Body of pancreas (tissue), 4 donors: ENCODE data around the gene MFAP2. TPM values are rescaled to one million over a fixed set of nuclear protein-coding genes. Genes with fewer than 3 reads are reported as not detected.

Source experiments
- ATAC-seq: fragments of 150-250 bp; one replicate; pipeline ENCODE4 v1.9.1; 2016
- DNase-seq, 4 donors: peaks; one replicate each; pipeline ENCODE4 v3.0.0-alpha.2; 2019
- H3K27ac ChIP-seq, 4 donors: fragments of 200-600 bp; sonication (generic); 1 replicate in 3 of 4; 2 replicates in 1 of 4; pipeline versions ENCODE4 v1.5.1 to v1.6.1; 2016 to 2019; ENCODE audit warnings: mild to moderate bottlenecking in 1 of 4, mixed read lengths in 1 of 4, moderate library complexity in 1 of 4
- H3K27me3 ChIP-seq, 2 donors: fragments of 200-600 bp; sonication (generic); one replicate each; pipeline ENCODE4 v1.6.0; 2016; ENCODE audit warnings: mild to moderate bottlenecking in 1 of 2
- H3K36me3 ChIP-seq, 2 donors: fragments of 200-600 bp; sonication (generic); replicated peaks in 1 of 2; 2 replicates each; pipeline ENCODE4 v1.5.1; 2016; ENCODE audit warnings: low read depth in 2 of 2; ENCODE audit not compliant: insufficient read depth in 1 of 2
- H3K4me1 ChIP-seq: fragments of 200-600 bp; sonication (generic); one replicate; pipeline ENCODE4 v1.6.0; 2016
- H3K4me3 ChIP-seq, 2 donors: fragments of 200-600 bp; sonication (generic); 1 replicate in 1 of 2; 2 replicates in 1 of 2; pipeline ENCODE4 v1.5.1; 2016 to 2019
- H3K9me3 ChIP-seq, 3 donors: fragments of 200-600 bp; sonication (generic); 1 replicate in 2 of 3; 2 replicates in 1 of 3; pipeline ENCODE4 v1.5.1; 2016
- CTCF ChIP-seq, 7 experiments: fragments of 450-650 bp in 4 of 7; fragments of 200-600 bp in 3 of 7; sonication (generic) in 3 of 7; IDR thresholded peaks; one replicate each; pipeline ENCODE4 v1.5.1; 2016 to 2019; ENCODE audit warnings: antibody characterized with exemption in 7 of 7
- POLR2A ChIP-seq, 3 donors: fragments of 450-650 bp; IDR thresholded peaks; one replicate each; pipeline ENCODE4 v1.6.1; 2016; ENCODE audit warnings: antibody characterized with exemption in 3 of 3, mild to moderate bottlenecking in 2 of 3
- WGBS, 2 donors: methylation state at CpG; one replicate each; pipeline ENCODE4 v1.1.5; 2017; 5-methylcytosine and 5-hydroxymethylcytosine counted together
- intact Hi-C: fragments of 100-400 bp; cut with DNase I; formaldehyde crosslinking; loops from one replicate; pipeline ENCODE4 v1.15.1; 2023
- total RNA-seq, 2 donors: library from RNA; depleted of rRNA; stranded (reverse); fragments of >200 nt; gene quantifications; one replicate each; pipeline ENCODE4 v1.1.0, GENCODE V29; 2016

The MFAP2 gene
- total RNA-seq, 2 donors from 2014 or later: 1.3 to 13.5 TPM

GRCh38 chr1:16979475-16980327 is 719 bp downstream of the MFAP2 start:
- intact Hi-C loops: loop anchor here (10.0 kb wide), 1 partner anchor 45 kb away; no protein-coding TSS in a partner anchor
- DNase-seq: peak in 1 of 4 donors; percentile 19
- ATAC-seq: no peak

DNA sequence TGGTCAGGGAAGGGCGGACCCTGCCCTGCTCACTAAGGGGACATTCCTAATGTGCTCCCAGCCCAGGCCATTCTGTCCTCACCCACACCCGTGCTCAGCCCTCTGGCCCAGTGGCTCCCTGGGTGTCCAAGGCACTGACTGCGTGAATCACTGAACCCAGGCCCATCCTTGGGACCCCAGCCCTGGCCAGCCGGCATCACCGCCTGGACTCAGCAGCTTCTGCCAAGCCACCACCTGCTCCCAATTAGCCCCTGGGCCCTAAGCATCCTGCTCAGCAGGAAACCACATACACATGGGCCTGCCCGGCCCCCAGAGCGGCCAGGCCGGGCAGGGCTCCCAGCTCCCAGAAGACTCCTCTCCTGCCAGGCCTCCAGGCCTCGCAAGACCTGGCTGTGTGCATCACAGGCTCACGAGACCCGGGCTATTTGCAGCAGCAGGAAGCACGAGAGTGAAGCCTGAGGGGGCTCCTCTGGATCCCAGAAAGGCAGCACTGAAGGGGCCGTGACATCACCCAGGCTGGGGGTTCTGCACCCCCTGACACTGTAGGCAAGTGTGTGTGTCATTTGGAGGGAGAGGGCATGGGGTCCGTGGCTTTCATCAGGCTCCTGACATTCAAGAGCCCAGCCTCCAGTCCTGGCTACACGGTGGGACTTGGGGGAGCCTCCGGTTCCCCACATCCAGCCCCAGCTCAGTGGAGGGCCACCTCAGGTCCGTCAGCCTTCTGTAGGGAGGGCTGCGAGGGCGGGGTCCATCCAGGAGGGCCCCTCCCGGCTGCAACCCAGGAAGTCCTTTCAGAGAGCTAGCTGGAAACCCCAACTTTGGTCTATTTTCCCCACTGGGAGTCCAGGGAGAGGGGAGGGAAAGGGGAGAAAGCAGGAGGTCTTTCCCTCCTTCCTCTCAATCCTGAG is 1.6 kb downstream of the MFAP2 start:
- ATAC-seq: no peak
- TF ChIP-seq CTCF (IDR thresholded peaks at IDR 0.05) (no peak), POLR2A (IDR thresholded peaks at IDR 0.05) (no peak)
- peak in 3 of 4 donors; percentile 13 to 45 (median 28) for DNase-seq
- no peaks in the 10 kb centered on the region for H3K9me3 ChIP-seq
- no peak overlapping the region for H3K27ac ChIP-seq
- H3K36me3 ChIP-seq: no peaks in the 10 kb centered on the region
- H3K4me1 ChIP-seq: peaks cover 6% of the 10 kb centered on the region
- WGBS, 2 donors: 72 to 100% methylated on average over 4 to 19 of the region's 20 CpGs
- intact Hi-C loops: loop anchor here (10.0 kb wide), 1 partner anchor 46 kb away; no protein-coding TSS in a partner anchor
- H3K27me3 ChIP-seq: no peaks in the 10 kb centered on the region
- H3K4me3 ChIP-seq: no peak overlapping the region

More at GRCh38 chr1:16979475-16980327, 719 bp downstream of the MFAP2 start:
- Histone ChIP-seq H3K27me3 (no peaks in the 10 kb centered on the region), H3K27ac (peak overlapping the region in 1 of 4 donors; percentile 50), H3K9me3 (no peaks in the 10 kb centered on the region), H3K4me3 (peak overlapping the region; percentile 5 to 15), H3K4me1 (peaks cover 6% of the 10 kb centered on the region), H3K36me3 (no peaks in the 10 kb centered on the region)
- TF ChIP-seq POLR2A (IDR thresholded peaks at IDR 0.05) (no peak), CTCF (IDR thresholded peaks at IDR 0.05) (no peak)
- 25 to 52% methylated on average over 24 to 44 of the region's 44 CpGs for WGBS, 2 donors

DNA sequence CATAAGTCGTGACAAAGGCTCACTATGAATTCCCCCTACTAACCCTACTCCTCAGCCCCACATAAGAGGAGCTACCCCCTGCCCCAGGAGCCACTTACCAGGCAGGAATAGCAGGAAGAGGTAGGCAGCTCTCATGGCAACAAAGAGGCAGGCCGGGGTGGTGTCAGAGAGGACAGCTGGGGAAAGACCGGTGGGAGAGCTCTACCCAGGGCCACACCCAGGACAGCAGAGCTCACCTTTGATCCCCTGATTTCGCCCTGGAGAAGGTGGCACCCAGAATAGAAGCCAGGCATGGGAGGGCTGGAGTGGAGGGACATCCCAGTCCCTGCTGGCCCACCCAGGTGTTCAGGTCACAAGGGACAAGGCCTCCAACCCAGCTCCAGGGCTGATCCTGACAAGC is 2.3 kb downstream of the MFAP2 start:
- no peak for ATAC-seq
- no peak overlapping the region for H3K4me3 ChIP-seq
- no peak overlapping the region for H3K27ac ChIP-seq
- H3K36me3 ChIP-seq: no peaks in the 10 kb centered on the region
- peaks cover 6% of the 10 kb centered on the region for H3K4me1 ChIP-seq
- no peaks in the 10 kb centered on the region for H3K9me3 ChIP-seq
- no peak for DNase-seq
- H3K27me3 ChIP-seq: no peaks in the 10 kb centered on the region
- intact Hi-C loops: loop anchor here (10.0 kb wide), 1 partner anchor 47 kb away; no protein-coding TSS in a partner anchor
- WGBS, 2 donors: 77 to 86% methylated on average over 2 to 4 of the region's 4 CpGs
- no peak for TF ChIP-seq CTCF (IDR thresholded peaks at IDR 0.05)
- no peak for TF ChIP-seq POLR2A (IDR thresholded peaks at IDR 0.05)

GRCh38 chr1:16977377-16977776 is 3.0 kb downstream of the MFAP2 start:
- TF ChIP-seq POLR2A (IDR thresholded peaks at IDR 0.05): no peak
- DNase-seq (no peak), ATAC-seq (no peak)
- Histone ChIP-seq H3K27me3 (no peaks in the 10 kb centered on the region), H3K4me3 (no peak overlapping the region), H3K9me3 (no peaks in the 10 kb centered on the region), H3K36me3 (no peaks in the 10 kb centered on the region), H3K4me1 (peaks cover 6% of the 10 kb centered on the region), H3K27ac (no peak overlapping the region)
- intact Hi-C loops: loop anchor here (10.0 kb wide), 1 partner anchor 47 kb away; no protein-coding TSS in a partner anchor
- WGBS, 2 donors: 88 to 100% methylated on average over 5 of the region's 5 CpGs

- H3K4me3 ChIP-seq: no peak overlapping the region
- no peak overlapping the region for H3K27ac ChIP-seq
- no peak for ATAC-seq
- H3K9me3 ChIP-seq: no peaks in the 10 kb centered on the region
- 87% methylated on average over 16 of the region's 16 CpGs; no CpG with 5 or more reads in 1 of the 2 donors for WGBS, 2 donors
- H3K36me3 ChIP-seq: no peaks in the 10 kb centered on the region
- TF ChIP-seq POLR2A (IDR thresholded peaks at IDR 0.05): no peak
- TF ChIP-seq CTCF (IDR thresholded peaks at IDR 0.05): no peak
- no peak for DNase-seq
- intact Hi-C loops: loop anchor here (10.0 kb wide), 1 partner anchor 48 kb away; no protein-coding TSS in a partner anchor
- no peaks in the 10 kb centered on the region for H3K27me3 ChIP-seq
- peaks cover 6% of the 10 kb centered on the region for H3K4me1 ChIP-seq
Observed at GRCh38 chr1:16976966-16977365, 3.5 kb downstream of the MFAP2 start.
